Hematopoietic multipotent progenitor cell treated with erythropoietin and hydrocortisone succinate and interleukin-3 and kit ligand, for 6 days (in vitro differentiated cells): ENCODE results near the gene VWA8.
"Not testable (repeated sequence)": the region's sequence is repeated elsewhere in the genome, so short reads cannot be mapped to it uniquely, and the experiment has no call there.

Experiments used
- DNase-seq: peaks from one replicate; pipeline ENCODE4 v3.0.0-alpha.2; 2015

The VWA8 gene

DNA sequence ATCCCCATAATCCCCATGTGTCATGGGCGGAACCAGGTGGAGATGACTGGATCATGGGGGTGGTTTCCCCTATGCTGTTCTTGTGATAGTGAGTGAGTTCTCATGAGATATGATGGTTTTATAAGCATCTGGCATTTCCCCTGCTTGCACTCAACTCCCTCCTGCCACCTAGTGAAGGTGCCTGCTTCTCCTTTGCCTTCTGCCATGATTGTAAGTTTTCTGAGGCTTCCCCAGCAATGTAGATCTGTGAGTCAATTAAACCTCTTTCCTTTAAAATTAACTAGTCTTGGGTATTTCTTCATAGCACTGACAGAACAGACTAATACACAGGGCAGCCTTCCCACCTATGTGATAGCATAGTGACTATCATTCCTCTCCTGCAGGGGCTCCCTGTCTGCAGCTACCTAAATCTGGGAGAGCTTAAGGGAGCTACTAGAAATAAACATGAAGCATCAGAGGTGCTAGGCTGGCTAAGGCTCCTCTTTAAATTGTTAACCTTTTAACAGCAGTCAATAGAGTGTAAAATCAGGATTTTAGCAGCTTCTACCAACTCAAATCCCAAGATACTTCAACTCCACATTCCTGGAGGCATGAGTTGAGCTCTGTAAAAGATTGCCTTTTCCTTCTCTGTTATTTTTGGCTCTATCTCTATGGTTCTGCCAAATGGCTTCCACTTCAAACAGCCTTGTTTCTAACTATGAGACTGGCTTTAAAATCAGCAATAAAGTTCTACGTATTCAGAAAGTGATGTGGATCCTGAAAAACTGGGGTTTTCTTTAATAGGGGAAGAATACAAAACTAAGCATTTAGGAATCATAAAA lies 112.3 kb downstream of the VWA8 start:
- DNase-seq: no peak

DNA sequence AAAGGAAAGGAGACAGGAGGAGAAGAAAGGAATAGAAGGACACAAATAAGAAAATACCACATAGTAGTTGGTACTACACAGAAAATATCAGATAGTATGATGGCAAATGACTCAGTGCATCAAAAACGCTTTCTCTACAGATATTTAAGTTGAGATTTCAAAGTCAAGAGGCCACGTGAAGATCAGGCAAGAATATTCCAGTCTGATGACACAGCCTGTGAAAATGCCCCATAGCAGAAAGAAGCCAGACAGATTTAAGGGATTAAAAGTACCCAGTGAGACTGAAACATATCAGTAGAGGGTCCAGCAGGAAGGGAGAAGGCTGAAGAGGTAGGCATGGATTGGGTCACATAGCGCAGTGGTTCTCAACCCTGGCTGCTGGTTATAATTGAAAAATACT lies 113.7 kb downstream of the VWA8 start:
- no peak for DNase-seq

DNA sequence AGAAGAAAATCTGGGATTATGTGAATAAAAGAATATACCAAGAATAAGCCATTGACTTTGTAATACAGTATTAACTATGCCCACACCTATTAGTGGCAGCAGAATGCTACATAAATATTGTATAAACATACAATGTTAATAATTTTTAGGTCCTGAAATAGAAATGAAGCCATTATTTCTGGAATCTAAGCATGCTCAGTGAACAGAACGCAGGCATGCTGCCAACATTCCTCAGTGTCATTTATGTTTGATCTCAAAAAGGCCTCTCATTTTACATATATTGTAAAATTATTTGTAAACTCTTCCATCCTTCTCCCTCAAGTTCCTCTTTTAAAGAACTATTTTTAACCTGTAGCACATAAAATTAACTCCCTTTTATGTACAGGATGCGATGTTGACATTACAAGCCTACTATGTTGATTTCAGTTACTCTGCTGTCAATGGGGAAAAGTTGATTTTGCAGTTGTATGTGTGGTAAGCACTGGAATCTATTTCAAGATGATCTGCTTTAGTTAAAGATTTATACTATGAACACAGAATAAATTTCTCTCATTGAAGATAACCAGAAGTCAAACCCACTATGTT lies 118.8 kb downstream of the VWA8 start:
- DNase-seq: peak; percentile 27

DNA sequence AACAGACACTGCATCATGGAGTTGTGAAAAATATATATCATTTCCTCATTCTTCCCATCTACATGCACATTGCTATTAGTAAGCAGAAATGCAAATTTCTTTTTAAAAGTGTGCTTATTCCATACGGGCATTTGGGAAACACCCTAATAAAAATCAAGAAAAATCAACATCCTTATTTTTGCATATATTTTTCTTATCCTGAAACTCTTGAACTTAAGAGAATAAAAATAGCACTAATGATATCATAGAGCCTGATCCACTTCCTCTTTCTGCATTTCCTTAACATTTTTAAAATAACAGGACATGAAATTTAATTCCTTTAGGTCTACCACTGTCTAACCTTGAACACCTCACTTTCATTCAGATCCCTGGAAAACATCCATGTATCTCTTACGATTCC lies 123.3 kb downstream of the VWA8 start:
- DNase-seq: peak; percentile 12

DNA sequence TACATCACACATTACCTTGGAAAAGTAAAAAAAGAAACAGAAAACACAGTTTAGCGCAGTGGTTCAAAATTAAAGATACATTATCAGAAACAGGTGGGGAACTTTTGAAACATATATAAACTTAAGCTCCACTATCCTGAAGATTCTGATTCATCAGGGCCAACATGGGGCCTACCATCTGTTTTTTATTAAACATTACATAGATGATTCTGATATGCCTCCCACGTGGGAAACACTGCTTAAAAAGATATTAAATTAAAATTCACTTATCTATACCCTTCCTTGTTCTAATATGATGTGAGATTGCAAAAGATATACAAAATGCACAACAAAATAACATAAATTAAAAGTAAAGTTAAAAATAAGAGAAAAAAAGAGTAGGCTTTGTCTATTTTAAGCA lies 125.0 kb downstream of the VWA8 start:
- no peak for DNase-seq

DNA sequence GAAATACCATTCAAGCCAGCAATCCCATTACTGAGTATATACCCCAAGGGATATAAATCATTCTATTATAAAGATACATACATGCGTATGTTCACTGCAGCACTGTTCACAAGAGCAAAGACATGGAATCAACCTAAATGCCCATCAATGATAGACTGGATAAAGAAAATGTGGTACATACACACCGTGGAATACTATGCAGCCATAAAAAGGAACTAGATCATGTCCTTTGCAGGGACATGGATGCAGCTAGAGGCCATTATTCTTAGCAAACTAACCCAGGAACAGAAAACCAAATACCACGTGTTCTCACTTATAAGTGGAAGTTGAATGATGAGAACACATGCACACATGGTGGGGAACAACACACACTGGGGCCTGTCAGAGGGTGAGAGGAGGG lies 126.2 kb downstream of the VWA8 start:
- not testable (repeated sequence) for DNase-seq

DNA sequence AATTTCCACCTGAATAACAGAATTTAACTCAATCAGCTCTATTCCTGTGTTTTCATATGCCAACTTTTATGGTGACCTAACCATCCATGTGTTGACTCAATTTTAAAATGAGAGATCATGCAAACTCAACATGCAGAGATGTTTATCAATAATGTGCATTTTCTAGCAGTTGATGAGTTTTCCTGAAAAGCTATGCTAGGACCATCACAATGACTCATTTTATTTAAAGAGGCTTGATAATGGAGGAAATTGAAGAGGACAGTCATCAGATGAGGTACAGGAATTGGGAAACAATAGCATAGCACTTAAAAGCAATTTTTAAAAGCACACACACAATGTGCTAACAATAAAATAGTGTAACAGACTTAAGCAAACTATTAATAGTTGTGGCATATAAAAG lies 127.1 kb downstream of the VWA8 start:
- no peak for DNase-seq

DNA sequence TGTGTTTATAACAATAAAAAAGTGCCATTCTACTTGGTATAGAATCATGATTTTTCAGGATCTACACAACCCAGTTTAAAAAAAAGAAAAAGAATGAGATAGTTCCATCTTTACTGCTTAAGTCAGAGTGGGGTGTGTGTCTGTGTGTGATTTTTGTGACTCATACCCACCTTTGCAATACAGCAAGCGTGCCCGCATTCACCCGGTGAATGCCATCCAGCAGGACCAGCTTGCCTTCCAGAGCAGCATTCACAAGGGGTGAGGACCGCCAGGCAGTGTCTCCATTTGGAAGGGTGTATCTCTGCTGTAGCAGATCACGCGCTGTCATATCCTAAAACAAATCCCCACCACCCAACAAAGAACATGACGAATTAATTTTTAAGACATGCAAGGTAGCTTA lies 127.7 kb downstream of the VWA8 start:
- DNase-seq: no peak

DNA sequence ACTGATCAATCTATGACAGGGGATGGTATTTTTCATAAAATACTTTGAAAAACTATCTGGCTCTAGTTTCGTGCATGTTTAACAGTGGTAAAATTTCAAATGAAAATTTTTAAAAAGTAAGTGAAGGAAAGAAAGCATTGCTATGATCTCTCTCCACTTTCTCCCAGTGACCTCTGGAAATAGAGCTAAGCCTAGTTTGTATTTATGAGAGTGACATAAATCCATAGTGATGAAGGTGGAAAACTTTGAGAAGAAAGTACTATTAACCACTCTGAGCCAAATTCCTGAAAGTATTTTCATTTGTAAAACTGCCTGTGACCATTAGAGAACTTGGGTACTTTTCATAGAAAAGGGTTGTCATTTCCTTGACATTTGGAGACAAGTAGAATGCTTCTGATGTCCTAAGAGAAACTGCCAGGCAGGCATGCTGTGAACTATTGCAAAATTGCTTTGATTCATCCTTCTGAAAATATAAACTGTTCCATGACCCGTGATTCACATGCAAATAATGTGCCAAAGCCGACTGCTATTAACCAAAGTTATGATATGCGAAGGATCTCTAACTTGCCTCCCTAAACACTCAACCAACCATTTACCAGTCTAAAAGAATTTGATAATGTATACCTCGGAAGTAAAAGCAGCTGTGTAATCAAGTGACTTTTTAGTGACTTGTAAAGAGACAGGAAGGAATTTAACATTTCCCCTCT lies 133.2 kb downstream of the VWA8 start:
- DNase-seq: no peak

DNA sequence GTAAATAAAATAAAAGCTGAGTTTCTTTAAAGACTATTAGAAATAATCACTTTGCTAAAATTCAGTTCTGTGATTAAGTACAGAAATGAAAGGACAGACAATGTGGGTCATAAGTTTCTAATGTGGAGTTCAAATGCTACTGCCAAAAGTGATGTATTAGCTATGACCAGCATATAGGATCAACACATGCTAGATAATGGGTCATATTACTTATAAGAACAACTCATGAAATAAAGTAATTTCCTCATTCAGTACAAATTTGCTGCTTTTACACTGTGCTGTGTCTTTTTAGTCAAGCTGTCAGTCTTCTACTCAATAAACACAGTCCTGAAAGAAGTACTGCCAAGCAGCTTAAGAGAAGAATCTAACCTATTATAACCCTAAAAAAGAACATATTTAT lies 135.2 kb downstream of the VWA8 start:
- DNase-seq: no peak

DNA sequence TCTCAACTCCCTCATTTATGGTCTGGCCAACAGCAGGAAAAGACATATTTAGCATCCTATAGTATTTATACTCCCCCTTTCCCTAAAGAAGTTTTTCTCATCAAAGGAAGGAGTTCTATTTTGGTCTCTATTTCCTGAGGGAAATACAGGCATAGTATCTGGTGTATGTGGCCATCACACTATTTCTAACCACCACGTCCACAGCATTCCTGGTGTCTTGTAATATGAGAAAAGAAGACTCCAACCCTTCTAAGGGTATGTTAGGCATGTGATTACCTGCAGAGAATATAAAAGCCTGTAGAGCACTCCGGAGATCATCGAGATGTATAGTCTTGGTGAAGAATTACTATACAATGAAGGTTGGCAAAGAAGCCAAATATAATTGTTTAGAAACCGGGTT lies 137.4 kb downstream of the VWA8 start:
- no peak for DNase-seq

DNA sequence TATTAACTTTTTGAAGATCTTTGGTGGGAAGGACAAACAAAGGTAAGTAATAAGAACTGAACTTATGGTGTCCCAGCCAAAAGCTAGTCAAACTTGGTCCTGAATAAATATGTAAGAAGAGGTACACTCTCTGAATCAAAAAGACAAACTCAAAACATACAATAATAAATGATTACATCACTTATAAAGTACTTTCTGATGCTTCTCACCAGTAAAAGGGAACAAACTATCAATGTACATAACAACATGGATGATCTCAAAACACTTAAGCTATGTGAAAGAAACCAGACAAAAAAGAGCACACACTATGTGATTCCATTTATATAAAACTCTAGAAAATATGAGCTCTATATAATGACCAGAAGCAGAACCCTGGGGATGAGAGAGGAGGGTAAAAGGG lies 138.3 kb downstream of the VWA8 start:
- DNase-seq: no peak

DNA sequence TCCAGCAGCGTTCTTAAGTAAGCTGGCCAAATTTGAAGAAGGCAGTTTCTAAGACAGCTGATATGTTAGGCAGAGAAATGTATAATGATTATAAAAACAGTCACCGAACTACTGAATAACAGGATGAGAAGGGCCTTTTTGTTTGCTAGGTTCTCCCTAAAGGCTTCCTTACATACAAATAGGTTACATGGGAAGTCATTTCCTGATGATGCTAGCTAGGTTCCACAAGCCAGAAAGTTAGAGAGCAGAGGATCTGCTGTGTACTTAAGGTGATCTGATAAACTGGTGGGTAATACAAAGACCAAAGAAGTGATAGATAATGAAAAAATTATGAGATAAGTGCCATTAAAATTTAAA lies 139.7 kb downstream of the VWA8 start:
- no peak for DNase-seq

DNA sequence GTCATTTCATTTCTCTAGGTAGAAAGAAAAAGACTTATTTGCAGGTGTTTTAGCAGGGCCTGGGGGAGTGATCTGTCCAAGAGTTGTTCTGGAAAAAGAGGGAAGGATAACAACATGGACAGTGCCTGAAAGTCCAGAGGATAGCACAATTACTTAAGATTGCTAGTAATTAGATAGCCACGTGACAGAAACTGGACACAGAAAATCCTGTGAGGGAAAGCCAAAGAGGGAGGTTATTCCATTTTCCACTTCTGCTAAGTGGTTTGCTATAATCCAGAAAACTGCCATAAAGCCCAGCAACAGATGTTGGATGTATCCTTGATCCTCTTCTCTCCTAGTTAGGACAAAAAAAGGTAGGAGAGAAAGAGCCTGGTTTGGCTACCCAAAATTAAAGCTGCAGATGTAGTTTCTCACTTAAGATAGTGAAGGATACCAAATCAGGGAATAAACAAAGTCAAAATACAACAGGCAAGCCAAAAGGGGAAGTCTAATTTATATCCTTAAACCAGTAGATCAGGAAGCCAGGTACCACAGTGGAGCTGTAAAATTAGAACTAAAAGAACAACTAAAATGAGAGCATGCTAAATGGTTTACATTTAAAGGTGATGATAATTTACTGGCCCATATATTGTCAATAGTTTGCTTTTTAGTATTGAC lies 140.2 kb downstream of the VWA8 start:
- no peak for DNase-seq

DNA sequence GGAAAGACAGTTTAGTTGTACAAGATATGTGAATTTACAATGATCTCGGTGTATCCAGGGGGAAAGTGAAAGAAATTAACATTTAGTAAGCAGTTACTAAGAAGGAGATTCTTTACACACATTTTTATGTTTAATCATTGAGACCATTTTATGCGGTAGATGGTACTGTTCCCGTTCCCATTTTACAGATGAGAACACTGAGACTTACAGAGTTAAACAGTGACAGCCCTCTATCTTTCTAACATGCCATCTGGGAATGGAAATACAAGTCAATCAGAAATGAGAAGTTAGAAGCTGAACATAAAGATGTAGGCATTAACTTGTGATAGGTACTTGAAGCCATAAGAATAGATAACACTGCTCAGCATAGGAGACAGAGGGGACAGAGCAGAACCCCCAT lies 144.9 kb downstream of the VWA8 start:
- DNase-seq: no peak

DNA sequence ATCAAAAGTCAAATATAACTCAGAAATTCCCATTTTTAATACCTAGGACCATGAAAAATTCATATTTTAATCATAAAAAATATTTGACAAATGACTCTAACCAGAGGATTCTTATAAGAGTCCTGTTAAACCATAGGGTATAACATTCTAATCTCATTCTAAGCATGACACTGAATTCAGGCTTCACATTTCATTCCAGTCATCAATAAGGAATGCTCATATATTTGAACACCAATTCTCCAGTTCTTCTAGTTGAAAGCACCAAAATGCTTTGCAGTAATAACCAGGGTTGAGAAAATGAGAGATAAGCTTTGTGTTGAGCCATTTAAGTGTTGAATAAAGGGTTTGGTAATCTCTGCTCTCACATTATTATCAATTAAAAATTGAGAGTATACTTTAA lies 147.5 kb downstream of the VWA8 start:
- DNase-seq: no peak

DNA sequence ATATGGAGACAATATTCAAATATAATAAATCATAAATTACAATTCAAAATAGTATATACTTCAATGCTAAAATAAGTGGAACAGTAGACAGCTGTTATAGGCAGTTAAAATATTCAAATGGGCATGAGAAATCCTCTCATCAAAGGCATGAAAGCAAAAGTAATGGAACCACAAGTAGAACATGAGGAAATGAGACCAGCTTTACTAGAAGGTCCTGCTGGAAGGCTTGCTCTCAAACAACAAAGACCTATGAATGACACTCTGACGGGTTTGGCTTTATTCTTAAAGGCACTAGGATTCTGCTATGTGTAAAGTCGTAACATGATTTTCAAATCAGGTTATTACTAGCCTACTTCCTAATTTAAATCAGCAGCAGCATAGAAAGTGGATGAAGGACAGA lies 148.1 kb downstream of the VWA8 start:
- no peak for DNase-seq

DNA sequence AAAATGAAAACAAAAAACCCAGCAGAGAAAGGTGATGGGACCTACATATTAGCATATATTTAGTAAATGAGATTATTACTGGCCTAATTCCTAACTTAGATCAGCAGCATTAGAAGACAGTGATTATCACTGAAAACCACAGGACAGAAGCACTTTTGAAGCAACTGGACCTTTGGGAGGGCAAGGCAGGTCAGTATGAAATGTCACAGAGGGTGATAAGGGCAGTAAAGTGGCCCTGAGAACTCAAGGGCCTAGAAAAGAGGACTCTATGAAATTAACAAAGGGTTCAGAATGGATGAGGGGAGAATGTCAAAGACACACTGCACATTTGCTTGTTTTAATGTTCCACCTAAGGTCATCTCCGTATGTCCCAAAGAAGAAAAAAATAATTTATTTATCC lies 148.7 kb downstream of the VWA8 start:
- DNase-seq: no peak

DNA sequence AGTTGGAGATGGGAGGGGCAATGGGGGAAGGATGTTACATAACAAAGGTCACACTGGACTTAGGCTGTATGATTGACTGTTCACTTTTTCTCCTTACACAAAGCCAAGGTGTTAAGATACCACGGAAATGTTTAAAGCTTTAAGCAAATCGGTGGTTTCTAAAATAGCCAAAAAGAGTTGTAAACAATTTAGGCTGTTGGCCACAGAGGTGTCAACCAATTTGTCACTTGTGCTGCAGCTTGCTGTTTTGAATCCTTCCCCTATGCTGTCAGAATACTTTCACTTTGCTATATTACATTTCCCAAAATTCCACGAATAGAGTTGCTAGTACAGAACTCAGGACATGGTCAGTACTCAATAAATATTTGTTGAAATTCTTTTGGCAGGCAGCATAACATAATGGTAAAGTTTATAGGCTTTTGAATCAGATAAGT lies 149.3 kb downstream of the VWA8 start:
- no peak for DNase-seq

DNA sequence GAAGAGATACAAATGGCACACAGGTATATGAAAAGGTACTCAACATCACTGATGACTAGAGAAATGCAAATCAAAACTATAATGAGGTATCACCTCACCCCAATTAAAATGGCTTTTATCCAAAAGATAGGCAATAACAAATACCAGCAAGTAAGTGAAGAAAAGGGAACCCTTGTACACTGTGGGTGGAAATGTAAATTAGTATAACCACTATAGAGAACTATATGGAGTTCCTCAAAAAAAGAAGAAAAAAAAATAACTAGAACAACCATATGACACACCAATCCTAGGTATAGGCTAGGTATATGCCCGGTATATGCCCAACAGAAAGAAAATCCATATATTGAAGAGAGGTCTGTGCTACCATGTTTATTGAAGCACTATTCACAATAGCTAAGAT lies 150.9 kb downstream of the VWA8 start:
- DNase-seq: no peak

DNA sequence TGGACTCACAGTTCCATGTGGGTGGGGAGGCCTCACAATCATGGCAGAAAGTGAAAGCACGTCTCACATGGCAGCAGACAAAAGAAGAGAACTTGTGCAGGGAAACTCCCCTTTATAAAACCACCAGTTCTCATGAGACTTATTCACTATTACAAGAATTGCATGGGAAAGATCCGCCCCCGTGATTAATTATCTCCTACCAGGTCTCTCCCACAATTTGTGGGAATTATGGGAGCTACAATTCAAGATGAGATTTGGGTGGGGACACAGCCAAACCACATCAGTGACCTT lies 157.5 kb downstream of the VWA8 start:
- not testable (repeated sequence) for DNase-seq

DNA sequence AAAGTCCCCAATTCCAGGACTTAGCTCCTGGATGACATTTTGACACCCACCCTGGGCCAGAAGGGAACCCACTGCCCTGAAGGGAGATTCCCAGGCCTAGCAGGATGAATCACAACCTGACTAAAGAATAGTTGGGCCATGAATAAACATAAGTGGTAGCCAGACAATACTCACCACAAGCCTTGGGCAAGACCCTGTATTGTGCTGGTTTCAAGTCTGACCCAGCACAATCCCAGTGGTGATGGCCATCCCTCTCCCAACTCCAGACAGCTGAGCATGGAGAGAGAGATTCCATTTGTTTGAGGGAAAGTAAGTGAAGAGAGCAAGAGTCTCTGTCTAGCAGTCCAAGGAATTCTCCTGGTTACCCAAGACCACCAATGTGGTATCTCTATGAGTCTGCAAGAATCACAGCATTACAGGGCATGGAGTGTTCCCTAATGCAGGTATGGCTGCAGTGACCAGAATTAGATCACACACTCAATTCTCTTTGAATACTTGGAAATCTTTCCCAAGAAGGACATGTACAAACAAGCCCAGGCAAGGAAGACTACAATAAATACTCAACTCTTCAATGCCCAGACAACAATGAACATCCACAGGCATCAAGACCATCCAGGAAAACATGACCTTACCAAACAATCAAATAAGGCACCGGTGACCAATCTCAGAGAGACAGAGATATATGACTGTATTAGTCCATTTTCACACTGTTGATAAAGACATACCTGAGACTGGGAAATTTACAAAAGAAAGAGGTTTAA lies 158.0 kb downstream of the VWA8 start:
- no peak for DNase-seq

DNA sequence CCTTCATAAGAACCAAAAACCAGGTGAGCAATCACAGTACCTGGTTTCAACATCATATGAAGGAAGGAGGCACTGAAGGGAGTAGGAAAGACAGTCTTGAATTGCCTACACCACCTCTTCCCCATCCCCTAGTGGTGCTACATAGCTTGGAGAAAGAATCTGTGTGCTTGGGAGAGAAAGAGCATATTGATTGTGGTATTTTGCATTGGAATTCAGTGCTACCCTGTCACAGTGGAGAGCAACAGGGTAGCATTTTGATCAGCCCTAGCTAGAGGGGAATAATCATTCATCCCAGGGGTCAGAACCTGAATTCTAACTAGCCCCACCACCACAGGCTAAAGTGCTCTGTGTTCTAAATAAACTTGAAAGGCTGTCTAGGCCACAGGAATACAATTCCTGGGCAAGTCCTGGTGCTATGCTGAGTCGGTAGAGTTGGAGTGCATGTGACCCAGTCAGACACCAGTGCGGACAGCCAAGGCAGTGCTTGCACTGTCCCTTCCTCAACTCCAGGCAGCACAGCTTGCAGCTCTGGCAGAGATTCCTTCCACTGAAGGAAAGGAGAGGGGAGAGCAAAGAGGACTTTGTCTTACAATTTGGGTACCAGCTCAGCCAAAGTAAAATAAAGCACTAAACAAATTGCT lies 158.7 kb downstream of the VWA8 start:
- DNase-seq: no peak
